ENCODE results near the gene TBC1D8. TPM values are rescaled to one million over a fixed set of nuclear protein-coding genes. Genes with fewer than 3 reads are reported as not detected.
A peak's percentile ranks its signal among the peaks of the same experiment; 100 is the strongest.

The TBC1D8 gene
- polyA plus RNA-seq, 3 donors: 16.1 to 78.0 (median 22.4) TPM

DNA sequence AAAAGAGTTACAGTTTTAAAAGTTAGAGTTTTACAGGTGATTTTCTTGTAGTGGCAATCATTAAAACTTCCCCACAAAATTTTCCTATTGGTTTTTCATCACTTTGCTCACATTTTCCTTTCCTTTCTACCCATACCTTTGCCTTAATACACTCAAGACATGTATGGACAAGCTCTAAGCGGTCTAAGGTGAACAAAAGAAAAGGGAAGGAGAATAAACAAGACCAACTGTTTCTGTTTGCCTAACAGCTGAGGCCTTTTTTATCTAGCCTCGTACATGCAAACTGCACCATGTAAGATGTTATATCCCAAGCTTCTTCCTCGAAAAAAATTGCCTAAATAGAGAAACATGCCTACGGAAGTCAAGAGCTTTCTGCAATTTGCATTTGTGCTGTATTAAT lies 33.9 kb upstream of the TBC1D8 start:
- 100% methylated on average over 1 of the region's 4 CpGs for WGBS (ENCODE audit: insufficient coverage)
- Mint-ChIP-seq H3K27ac (no peak overlapping the region), H3K4me3 (no peak overlapping the region), H3K9me3 (peaks cover 10 to 27% (median 19%) of the 10 kb centered on the region in 7 donors), H3K4me1 (peaks cover 20% of the 10 kb centered on the region), H3K27me3 (ENCODE audit: low read depth in 3 of 3) (peaks cover 0 to 4% (median 0%) of the 10 kb centered on the region in 3 donors), H3K36me3 (no peaks in the 10 kb centered on the region)
- TF ChIP-seq, protein P1, sequence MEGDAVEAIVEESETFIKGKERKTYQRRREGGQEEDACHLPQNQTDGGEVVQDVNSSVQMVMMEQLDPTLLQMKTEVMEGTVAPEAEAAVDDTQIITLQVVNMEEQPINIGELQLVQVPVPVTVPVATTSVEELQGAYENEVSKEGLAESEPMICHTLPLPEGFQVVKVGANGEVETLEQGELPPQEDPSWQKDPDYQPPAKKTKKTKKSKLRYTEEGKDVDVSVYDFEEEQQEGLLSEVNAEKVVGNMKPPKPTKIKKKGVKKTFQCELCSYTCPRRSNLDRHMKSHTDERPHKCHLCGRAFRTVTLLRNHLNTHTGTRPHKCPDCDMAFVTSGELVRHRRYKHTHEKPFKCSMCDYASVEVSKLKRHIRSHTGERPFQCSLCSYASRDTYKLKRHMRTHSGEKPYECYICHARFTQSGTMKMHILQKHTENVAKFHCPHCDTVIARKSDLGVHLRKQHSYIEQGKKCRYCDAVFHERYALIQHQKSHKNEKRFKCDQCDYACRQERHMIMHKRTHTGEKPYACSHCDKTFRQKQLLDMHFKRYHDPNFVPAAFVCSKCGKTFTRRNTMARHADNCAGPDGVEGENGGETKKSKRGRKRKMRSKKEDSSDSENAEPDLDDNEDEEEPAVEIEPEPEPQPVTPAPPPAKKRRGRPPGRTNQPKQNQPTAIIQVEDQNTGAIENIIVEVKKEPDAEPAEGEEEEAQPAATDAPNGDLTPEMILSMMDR (IDR thresholded peaks at IDR 0.05): no peak
- DNase-seq: no peak
- Histone ChIP-seq H3K79me2 (ENCODE audit: insufficient read depth, low read length) (no peaks in the 10 kb centered on the region), H2AFZ (ENCODE audit: insufficient read depth, low read depth, low read length, poor library complexity, severe bottlenecking) (no peak overlapping the region), H3K9me3 (replicated peaks in 1 of 2; ENCODE audit: control insufficient read depth in 1 of 2, insufficient read depth in 1 of 2, low read length in 2 of 2) (peaks cover 21 to 23% of the 10 kb centered on the region in 2 donors), H3K27me3 (ENCODE audit: control insufficient read depth in 2 of 2, insufficient read depth in 2 of 2, low read length in 2 of 2) (no peaks in the 10 kb centered on the region), H3K27ac (ENCODE audit: low read depth in 1 of 2, low read length in 2 of 2) (no peak overlapping the region), H3K4me3 (replicated peaks in 1 of 3; ENCODE audit: low read depth in 2 of 3, low read length in 3 of 3) (no peak overlapping the region), H3K36me3 (replicated peaks in 1 of 2; ENCODE audit: control insufficient read depth in 1 of 2, insufficient read depth in 2 of 2, low read length in 2 of 2) (no peaks in the 10 kb centered on the region), H3K4me2 (replicated peaks; ENCODE audit: extremely low read depth, low read length, poor library complexity, severe bottlenecking) (no peak overlapping the region), H3K9ac (ENCODE audit: insufficient read depth, low read length, poor library complexity, severe bottlenecking) (no peak overlapping the region), H3K4me1 (ENCODE audit: control insufficient read depth in 1 of 2, insufficient read depth in 2 of 2, low read length in 2 of 2) (peaks cover 13 to 17% of the 10 kb centered on the region in 2 donors), H4K20me1 (ENCODE audit: insufficient read depth, low read length) (no peaks in the 10 kb centered on the region)
- intact Hi-C loops (cut with micrococcal nuclease): no loop called here

DNA sequence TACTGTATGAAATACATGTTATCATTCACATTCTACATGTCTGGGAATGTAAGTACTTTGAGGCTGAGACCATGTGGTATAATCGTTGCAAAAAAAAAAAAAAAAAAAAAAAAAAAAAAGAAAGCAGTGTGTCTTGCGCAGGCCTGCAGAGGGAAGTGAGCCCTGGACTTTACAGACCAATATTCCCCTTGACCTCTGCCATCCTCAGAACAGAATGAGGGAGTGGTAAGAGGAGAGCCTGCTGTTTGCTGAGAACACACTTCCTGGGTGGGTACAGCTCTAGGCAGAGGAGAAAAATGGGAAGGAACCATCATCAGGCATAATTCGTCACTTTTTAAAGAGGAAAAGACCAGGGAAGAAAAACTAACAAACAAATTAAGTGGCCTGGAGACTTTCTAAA lies 28.8 kb upstream of the TBC1D8 start:
- H3K27ac Mint-ChIP-seq: peak overlapping the region; percentile 82 to 96 (median 94)
- TF ChIP-seq, protein P1 (IDR thresholded peaks at IDR 0.05): no peak

More for the DNA sequence above, 28.8 kb upstream of the TBC1D8 start:
- peak; percentile 83 to 93 (median 83) for DNase-seq
- WGBS (ENCODE audit: insufficient coverage): no CpG with 5 or more reads among the region's 3 CpGs
- peak overlapping the region; percentile 49 for H3K4me2 ChIP-seq (replicated peaks; ENCODE audit: extremely low read depth, low read length, poor library complexity, severe bottlenecking)
- H3K4me3 Mint-ChIP-seq: peak overlapping the region in 1 of 2 donors; percentile 23
- H3K36me3 Mint-ChIP-seq: peaks cover 0 to 3% of the 10 kb centered on the region in 2 donors
- H3K4me1 ChIP-seq (ENCODE audit: control insufficient read depth in 1 of 2, insufficient read depth in 2 of 2, low read length in 2 of 2): peaks cover 60 to 66% of the 10 kb centered on the region in 2 donors
- peaks cover 0 to 4% (median 0%) of the 10 kb centered on the region in 3 donors for H3K27me3 Mint-ChIP-seq (ENCODE audit: low read depth in 3 of 3)
- no peaks in the 10 kb centered on the region for H3K36me3 ChIP-seq (replicated peaks in 1 of 2; ENCODE audit: control insufficient read depth in 1 of 2, insufficient read depth in 2 of 2, low read length in 2 of 2)
- H2AFZ ChIP-seq (ENCODE audit: insufficient read depth, low read depth, low read length, poor library complexity, severe bottlenecking): no peak overlapping the region
- intact Hi-C loops (cut with micrococcal nuclease): no loop called here
- no peaks in the 10 kb centered on the region for H3K27me3 ChIP-seq (ENCODE audit: control insufficient read depth in 2 of 2, insufficient read depth in 2 of 2, low read length in 2 of 2)
- H3K4me1 Mint-ChIP-seq: peaks cover 64% of the 10 kb centered on the region
- H3K79me2 ChIP-seq (ENCODE audit: insufficient read depth, low read length): no peaks in the 10 kb centered on the region
- H3K9me3 Mint-ChIP-seq: peaks cover 0 to 5% (median 0%) of the 10 kb centered on the region in 7 donors
- no peak overlapping the region for H3K9ac ChIP-seq (ENCODE audit: insufficient read depth, low read length, poor library complexity, severe bottlenecking)
- H3K27ac ChIP-seq (ENCODE audit: low read depth in 1 of 2, low read length in 2 of 2): peak overlapping the region; percentile 66 to 69
- peak overlapping the region in 1 of 3 experiments; percentile 42 for H3K4me3 ChIP-seq (replicated peaks in 1 of 3; ENCODE audit: low read depth in 2 of 3, low read length in 3 of 3)
- no peaks in the 10 kb centered on the region for H4K20me1 ChIP-seq (ENCODE audit: insufficient read depth, low read length)
- H3K9me3 ChIP-seq (replicated peaks in 1 of 2; ENCODE audit: control insufficient read depth in 1 of 2, insufficient read depth in 1 of 2, low read length in 2 of 2): no peaks in the 10 kb centered on the region

Data from CD14-positive monocyte (primary cell).